HG02852 (cell line): ENCODE measurements around the gene AMH.
A peak's percentile ranks its signal among the peaks of the same experiment; 100 is the strongest.
"Not testable (repeated sequence)": the region's sequence is repeated elsewhere in the genome, so short reads cannot be mapped to it uniquely, and the experiment has no call there.

Experiments used
- ATAC-seq: cut with Tn5 transposase; IDR thresholded peaks from one replicate; pipeline ENCODE4 v1.9.1; 2021; ENCODE audit warnings: mild to moderate bottlenecking, moderate library complexity; ENCODE audit not compliant: unreplicated experiment

The AMH gene

DNA sequence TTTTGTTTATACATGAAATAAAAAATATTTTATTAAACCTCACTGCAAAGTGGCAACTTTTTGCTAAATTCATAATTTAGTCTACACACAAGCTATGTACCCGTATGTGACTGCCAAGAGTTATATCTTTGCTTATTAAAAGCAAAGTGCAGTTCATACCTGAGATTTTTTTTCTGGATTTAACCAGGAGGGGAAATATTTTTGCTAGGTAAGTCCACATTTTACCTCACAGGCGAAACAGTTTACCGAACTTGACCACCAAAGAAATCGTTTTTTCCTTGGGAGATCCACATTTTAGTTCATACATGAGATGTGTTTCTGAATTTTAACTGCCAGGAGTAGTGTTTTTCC is 19.3 kb downstream of the AMH start:
- ATAC-seq: no peak

DNA sequence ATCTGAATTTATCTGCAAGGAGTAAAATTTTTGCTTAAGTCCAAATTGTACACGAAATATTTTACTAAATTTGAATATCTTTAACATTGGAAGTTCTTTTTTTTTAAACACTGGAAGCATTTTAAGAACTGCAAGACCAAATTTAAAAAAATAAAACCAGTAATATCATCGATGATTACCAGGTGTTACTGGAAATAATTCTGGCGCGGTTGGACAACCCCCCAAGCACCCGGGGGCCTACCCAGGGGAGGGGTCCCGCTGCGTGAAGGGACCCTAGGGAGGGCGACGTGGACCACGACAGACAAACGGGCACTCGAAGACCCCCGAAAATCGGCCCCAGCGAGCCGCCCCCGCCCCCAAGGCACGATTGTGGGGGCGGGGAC is 19.7 kb downstream of the AMH start:
- ATAC-seq: no peak

- peak; percentile 58 for ATAC-seq
Measured at GRCh38 chr19:2269244-2270156, 20.4 kb downstream of the AMH start.

DNA sequence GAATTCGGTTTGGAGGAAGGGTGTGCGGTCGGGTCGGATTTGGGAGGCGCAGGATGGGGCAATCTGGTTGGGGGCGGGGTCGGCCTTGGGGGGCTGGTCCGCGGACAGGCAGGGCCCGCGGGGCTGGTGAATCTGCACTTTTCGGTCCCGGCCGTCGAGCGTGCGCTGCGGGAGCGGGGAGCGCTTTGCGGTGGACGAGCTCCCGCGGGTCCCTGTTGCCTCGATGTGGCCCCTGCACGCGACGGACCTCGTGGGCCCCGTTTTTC is 21.0 kb downstream of the AMH start:
- ATAC-seq: no peak

DNA sequence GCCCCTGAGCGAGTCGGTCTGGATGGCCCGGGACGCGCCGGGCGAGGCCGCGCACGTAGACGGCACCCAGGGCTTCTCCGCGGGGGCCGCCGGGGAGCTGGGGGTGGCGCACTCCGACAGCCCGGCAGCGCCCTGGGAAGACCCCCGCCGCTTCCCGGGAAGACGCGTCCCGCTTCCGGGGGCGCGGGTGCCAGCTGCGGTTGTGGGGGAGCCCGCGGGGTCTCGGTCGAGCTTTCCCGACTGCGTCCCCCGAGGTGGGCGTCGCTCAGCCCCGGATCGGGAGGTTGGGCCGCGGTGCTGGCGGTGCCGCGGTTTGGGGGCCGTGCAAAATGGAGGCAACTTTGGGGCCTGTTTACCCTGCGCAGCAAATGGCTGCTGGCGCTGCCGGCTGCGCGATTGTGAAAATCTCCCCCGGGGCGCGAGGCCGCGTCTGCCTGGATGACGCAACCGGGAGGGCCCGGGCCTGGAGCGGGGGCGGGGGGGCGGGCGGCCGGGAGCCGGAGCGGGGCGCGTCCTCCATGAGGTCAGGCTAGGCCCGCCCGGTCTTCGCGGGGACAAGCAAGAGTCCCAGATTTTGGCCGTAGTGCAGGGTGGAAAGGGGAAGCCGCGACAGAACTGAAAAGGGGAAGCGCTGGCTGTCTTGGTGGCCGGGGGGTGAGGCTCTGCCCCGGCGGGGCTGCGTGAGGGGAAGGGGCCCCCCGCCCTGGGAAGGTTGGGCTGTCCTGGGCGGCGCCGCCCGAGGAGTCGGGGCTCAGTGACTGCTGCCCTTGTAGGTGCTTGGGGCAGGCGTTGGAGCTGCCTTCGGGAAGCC is 21.5 kb downstream of the AMH start:
- ATAC-seq: no peak

- ATAC-seq: no peak
Measured at GRCh38 chr19:2271234-2272103, 22.3 kb downstream of the AMH start.

DNA sequence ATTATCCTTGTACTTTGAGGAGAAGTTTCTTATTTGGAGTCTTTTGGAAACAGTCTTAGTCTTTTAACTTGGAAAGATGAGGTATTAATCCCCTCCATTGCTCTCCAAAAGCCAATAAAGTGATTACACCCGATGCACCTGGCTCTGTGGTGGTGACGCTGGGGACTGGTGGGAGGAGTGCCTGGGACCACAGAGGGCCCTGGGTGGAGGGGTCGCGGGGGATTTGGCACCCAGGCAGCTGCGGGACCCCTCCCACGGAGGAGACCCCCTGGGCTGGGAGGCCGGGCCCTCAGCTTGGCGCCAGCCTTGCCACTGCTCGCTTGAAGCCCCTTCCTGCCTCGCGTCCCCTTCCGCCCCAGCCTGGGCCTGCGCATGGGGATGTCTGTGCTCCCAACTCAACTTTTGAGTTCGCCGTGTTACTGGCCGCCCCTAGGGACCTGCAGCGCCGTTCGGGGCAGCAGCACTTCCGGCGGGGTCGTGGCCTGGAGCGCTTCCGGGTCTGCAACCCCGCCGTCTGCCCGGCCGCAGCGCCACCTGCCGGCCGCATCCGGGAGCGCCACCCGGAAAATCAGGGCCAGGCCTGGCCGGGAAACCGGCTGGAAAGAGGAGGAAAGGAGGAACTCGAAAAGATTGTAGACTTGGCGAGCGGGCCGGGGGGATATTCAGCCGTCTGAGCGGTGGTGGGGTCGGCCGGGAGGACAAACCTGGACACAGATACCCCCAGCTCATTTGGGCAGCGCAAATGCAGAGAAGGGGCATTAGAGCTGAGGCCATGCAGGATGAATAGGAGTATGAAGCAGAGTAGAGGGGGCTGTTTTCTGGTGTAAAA is 24.4 kb downstream of the AMH start:
- no peak for ATAC-seq

DNA sequence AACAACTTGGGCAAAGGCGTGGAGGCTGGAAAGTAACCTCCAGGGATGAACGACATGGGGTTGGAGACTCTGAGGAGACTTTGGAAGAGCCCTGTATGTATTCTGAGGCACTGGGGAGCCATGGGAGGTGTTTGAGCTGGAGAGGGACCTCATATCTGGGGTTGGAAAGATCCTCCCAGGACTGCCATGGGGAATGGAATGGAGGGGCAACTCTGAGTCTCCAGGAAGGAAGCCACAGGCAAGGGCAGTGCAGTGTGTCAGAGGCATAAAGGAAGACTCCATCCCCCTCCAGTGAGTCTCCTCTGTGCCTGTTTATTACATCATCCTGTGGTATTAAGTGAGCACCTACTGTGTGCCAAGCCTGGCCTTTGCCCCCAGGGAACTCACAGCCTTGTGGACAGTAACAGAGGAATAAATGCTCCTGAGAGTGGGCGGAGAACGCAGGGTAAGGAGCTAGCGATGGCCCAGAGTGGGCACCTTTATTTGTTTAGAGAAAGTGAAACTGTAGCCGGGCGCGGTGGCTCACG is 25.1 kb downstream of the AMH start:
- ATAC-seq: no peak

GRCh38 chr19:2274931-2275535 is 25.9 kb downstream of the AMH start:
- no peak for ATAC-seq

- no peak for ATAC-seq
Measured at GRCh38 chr19:2275588-2276428, 26.7 kb downstream of the AMH start.

DNA sequence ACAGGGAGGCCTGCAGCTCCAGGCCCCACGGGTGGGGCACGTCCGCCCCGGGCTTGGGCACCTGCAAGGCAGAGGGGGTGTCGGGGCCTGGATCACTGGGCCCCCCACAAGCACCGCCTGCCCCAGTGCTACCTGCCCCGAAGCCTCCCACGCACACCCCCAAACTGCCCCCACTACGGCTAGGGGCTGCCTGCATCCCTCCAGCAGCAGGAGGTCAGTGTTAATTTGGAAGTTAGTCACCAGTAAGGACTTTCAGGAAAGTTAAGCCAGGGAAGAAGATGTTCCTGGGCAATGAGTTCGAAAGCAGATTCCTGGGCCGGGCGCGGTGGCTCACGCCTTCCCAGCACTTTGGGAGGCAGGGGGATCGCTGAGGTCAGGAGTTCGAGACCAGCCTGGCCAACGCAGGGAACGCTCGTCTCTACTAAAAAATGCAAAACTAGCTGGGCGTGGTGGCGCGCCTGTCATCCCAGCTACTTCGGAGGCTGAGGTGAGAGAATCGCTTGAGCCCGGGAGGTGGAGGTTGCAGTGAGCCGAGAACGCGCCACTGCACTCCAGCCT is 27.4 kb downstream of the AMH start:
- no peak for ATAC-seq

- ATAC-seq: no peak
Measured at GRCh38 chr19:2277138-2277537, 28.0 kb downstream of the AMH start.

DNA sequence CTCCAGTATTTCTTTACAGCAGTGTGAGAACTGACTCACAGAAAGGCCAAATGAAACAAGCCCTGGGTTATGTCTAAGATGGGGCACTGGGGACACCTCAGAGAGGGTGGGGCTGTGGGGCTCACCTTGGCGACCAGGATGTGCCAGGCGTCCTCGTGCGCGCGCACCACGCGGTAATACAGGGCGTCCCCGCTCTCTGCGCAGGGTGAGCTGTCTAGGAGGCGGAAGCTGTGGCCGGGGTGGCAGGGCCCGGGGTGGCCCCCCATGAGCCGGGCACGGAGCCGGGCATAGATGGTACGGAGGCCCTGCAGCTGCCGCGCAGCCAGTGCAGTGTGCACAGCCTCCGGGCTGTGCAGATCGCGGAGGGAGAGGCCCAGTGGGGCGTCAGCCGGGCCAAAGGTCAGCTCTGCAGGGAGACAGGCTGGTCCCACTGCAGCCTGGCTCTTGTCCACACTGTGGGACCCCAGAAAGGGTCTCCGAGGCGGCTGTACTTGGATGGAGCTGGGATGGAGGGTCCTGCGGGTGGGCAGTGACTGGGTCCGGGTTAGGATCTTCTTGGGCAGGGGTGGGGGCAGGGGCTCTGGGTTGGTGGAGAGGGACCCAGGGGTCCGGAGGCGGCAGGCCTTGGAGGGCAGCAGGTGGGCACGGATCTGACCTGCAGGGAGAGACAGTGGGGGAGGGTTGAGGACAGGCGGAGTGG is 29.5 kb downstream of the AMH start:
- no peak for ATAC-seq

GRCh38 chr19:2280633-2281264 is 31.6 kb downstream of the AMH start:
- ATAC-seq: no peak

DNA sequence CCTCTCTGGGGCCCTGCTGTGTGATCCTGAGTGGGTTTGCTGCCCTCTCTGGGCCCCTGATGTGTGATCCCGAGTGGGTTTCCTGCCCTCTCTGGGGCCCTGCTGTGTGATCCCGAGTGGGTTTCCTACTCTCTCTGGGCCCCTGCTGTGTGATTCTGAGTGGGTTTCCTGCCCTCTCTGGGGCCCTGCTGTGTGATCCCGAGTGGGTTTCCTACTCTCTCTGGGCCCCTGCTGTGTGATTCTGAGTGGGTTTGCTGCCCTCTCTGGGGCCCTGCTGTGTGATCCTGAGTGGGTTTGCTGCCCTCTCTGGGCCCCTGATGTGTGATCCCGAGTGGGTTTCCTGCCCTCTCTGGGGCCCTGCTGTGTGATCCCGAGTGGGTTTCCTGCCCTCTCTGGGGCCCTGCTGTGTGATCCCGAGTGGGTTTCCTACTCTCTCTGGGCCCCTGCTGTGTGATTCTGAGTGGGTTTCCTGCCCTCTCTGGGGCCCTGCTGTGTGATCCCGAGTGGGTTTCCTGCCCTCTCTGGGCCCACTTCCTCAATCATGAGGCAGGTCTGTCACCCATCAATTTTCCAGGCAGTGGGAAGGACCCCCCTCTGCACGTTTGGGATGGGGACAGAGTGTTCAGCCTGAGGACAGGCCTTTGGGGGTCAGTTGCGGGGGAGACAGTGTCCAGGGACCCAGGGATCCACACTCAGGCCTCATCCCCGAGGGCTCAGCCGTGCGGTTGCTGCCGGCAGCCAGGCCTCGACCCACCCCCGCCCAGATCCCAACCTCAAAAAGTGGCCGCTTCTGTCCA is 32.3 kb downstream of the AMH start:
- not testable (repeated sequence) for ATAC-seq

GRCh38 chr19:2282062-2282861 is 33.1 kb downstream of the AMH start, which contains the start of gene PEAK3:
Gene PEAK3 (minus strand): TSS chr19:2282175. CDS start chr19:2280931, 1,244 bp downstream.
- ATAC-seq: no peak
